NCI-H1105 (cell line): ENCODE measurements around the gene MEP1B.
"Not testable (repeated sequence)": the region's sequence is repeated elsewhere in the genome, so short reads cannot be mapped to it uniquely, and the experiment has no call there.

Experiments used
- DNase-seq: peaks from one replicate; lab custom pipeline; 2025; lab: John Stamatoyannopoulos, UW

Gene MEP1B

GRCh38 chr18:32209685-32210445 is 20.0 kb downstream of the MEP1B start:
- no peak for DNase-seq

GRCh38 chr18:32213693-32214092 is 23.9 kb downstream of the MEP1B start:
- no peak for DNase-seq

- no peak for DNase-seq
These were observed 26.6 kb downstream of the MEP1B start for GRCh38 chr18:32216390-32216789.

GRCh38 chr18:32219431-32220018 is 29.7 kb downstream of the MEP1B start:
- DNase-seq: no peak

GRCh38 chr18:32233348-32233747 is 43.5 kb downstream of the MEP1B start:
- DNase-seq: not testable (repeated sequence)

- no peak for DNase-seq
These were observed 47.2 kb downstream of the MEP1B start for GRCh38 chr18:32237049-32237448.

GRCh38 chr18:32238635-32239268 is 48.9 kb downstream of the MEP1B start:
- no peak for DNase-seq

GRCh38 chr18:32242395-32242794 is 52.6 kb downstream of the MEP1B start:
- DNase-seq: no peak

GRCh38 chr18:32243358-32243757 is 53.5 kb downstream of the MEP1B start:
- no peak for DNase-seq

GRCh38 chr18:32244881-32245280 is 55.0 kb downstream of the MEP1B start:
- DNase-seq: no peak

- DNase-seq: no peak
These were observed 59.5 kb downstream of the MEP1B start for GRCh38 chr18:32249147-32249929.

GRCh38 chr18:32251466-32251865 is 61.6 kb downstream of the MEP1B start:
- no peak for DNase-seq

GRCh38 chr18:32252141-32252860 is 62.5 kb downstream of the MEP1B start:
- no peak for DNase-seq

- DNase-seq: no peak
These were observed 65.7 kb downstream of the MEP1B start for GRCh38 chr18:32255570-32255969.

- no peak for DNase-seq
These were observed 67.4 kb downstream of the MEP1B start for GRCh38 chr18:32257084-32257785.

- DNase-seq: no peak
These were observed 68.3 kb downstream of the MEP1B start for GRCh38 chr18:32258148-32258547.

GRCh38 chr18:32258558-32259204 is 68.8 kb downstream of the MEP1B start:
- DNase-seq: no peak

- DNase-seq: no peak
These were observed 69.7 kb downstream of the MEP1B start for GRCh38 chr18:32259553-32259952.

GRCh38 chr18:32261003-32261402 is 71.2 kb downstream of the MEP1B start:
- DNase-seq: no peak

- DNase-seq: no peak
These were observed 72.3 kb downstream of the MEP1B start for GRCh38 chr18:32262092-32262491.

GRCh38 chr18:32264401-32264800 is 74.6 kb downstream of the MEP1B start:
- no peak for DNase-seq
